PC-9 (cell line): Measurements from ENCODE around the gene ABLIM1. TPM values are rescaled to one million over a fixed set of nuclear protein-coding genes. Genes with fewer than 3 reads are reported as not detected.

ENCODE experiments used
- BruUV-seq: library from RNA; stranded (reverse); fragments of 400-500 nt; replicated peaks from 2 replicates; lab custom pipeline; 2021; lab: Mats Ljungman, UMichigan
- CTCF ChIA-PET: fragments of 300-600 bp; sonication (Branson Sonifier 250); formaldehyde crosslinking; loops from one replicate; lab custom pipeline; 2022; ENCODE audit warnings: antibody characterized with exemption; lab: Charles Lee
- POLR2A ChIA-PET: fragments of 300-600 bp; sonication (Branson Sonifier 250); formaldehyde crosslinking; loops from one replicate; lab custom pipeline; 2022; ENCODE audit warnings: antibody characterized with exemption; ENCODE audit not compliant: unreplicated experiment; lab: Charles Lee
- DNase-seq, 2 experiments: peaks; one replicate each; pipeline versions ENCODE4 v3.0.0 to v3.0.0-alpha.2; 2015 to 2022; ENCODE audit warnings: mixed read lengths in 1 of 2
- H2AFZ ChIP-seq: fragments of 200-600 bp; sonication (generic); 2 replicates; pipeline ENCODE4 v1.8.1; 2017; ENCODE audit warnings: antibody characterized with exemption
- H3F3A ChIP-seq: fragments of 200-600 bp; sonication (generic); 2 replicates; pipeline ENCODE4 v1.8.1; 2017; ENCODE audit warnings: antibody characterized with exemption, mild to moderate bottlenecking, low read depth; ENCODE audit not compliant: insufficient read depth
- H3K27ac ChIP-seq: fragments of 200-600 bp; sonication (generic); 2 replicates; pipeline ENCODE4 v1.6.1; 2016; ENCODE audit warnings: mixed run types
- H3K27me3 ChIP-seq: fragments of 200-600 bp; sonication (generic); 2 replicates; pipeline ENCODE4 v1.6.1; 2016; ENCODE audit warnings: low read depth, mixed run types; ENCODE audit not compliant: insufficient read depth
- H3K36me3 ChIP-seq: fragments of 200-600 bp; sonication (generic); 2 replicates; pipeline ENCODE4 v1.6.1; 2016; ENCODE audit warnings: low read depth, mixed run types
- H3K4me1 ChIP-seq: fragments of 200-600 bp; sonication (generic); replicated peaks from 2 replicates; pipeline ENCODE4 v1.6.1; 2016; ENCODE audit warnings: mixed run types; ENCODE audit not compliant: insufficient read depth
- H3K4me2 ChIP-seq: fragments of 200-600 bp; sonication (generic); 2 replicates; pipeline ENCODE4 v1.6.1; 2017; ENCODE audit warnings: mixed run types
- H3K4me3 ChIP-seq: fragments of 200-600 bp; sonication (generic); 2 replicates; pipeline ENCODE4 v1.6.1; 2016; ENCODE audit warnings: mixed run types
- H3K79me2 ChIP-seq: fragments of 200-600 bp; sonication (generic); 2 replicates; pipeline ENCODE4 v1.6.1; 2017; ENCODE audit warnings: low read depth, mixed run types
- H3K9me2 ChIP-seq: fragments of 200-600 bp; sonication (generic); 2 replicates; pipeline ENCODE4 v1.8.1; 2017; ENCODE audit warnings: mild to moderate bottlenecking; ENCODE audit not compliant: insufficient read depth
- H3K9me3 ChIP-seq: fragments of 200-600 bp; sonication (generic); 2 replicates; pipeline ENCODE4 v1.8.1; 2016; ENCODE audit warnings: low read depth; ENCODE audit not compliant: insufficient read depth
- H4K20me1 ChIP-seq: fragments of 200-600 bp; sonication (generic); 2 replicates; pipeline ENCODE4 v1.8.1; 2017; ENCODE audit not compliant: insufficient read depth
- CTCF ChIP-seq: fragments of 200-600 bp; sonication (generic); conservative IDR thresholded peaks from 2 replicates; pipeline ENCODE4 v1.6.1; 2017; ENCODE audit warnings: mixed run types, antibody characterized with exemption, mild to moderate bottlenecking, moderate library complexity
- EZH2 ChIP-seq: fragments of 200-600 bp; sonication (generic); IDR thresholded peaks from 2 replicates; pipeline ENCODE4 v1.8.0; 2017; ENCODE audit warnings: antibody characterized with exemption, low read depth
- intact Hi-C: fragments of 100-400 bp; cut with micrococcal nuclease; formaldehyde crosslinking; loops from one replicate; pipeline ENCODE4 v1.10.0; 2022; ENCODE audit not compliant: unreplicated experiment
- total RNA-seq: library from RNA; stranded (reverse); gene quantifications from 2 replicates; pipeline ENCODE4 v1.2.3, GENCODE V29; 2021

The ABLIM1 gene
- total RNA-seq, 1 experiment from 2014 or later, result 68.7 TPM

GRCh38 chr10:114613237-114613979 lies 44.7 kb downstream of the ABLIM1 start:
- H2AFZ ChIP-seq, result no peak overlapping the region
- no peaks in the 10 kb centered on the region for H3K79me2 ChIP-seq
- TF ChIP-seq CTCF (no peak), EZH2 (no peak)
- POLR2A ChIA-PET, result interaction anchor here (0.6 kb wide), 1 partner anchor 213 kb away, joined by 7 read pairs; no protein-coding TSS in a partner anchor
- CTCF ChIA-PET, result no interaction called here
- no peaks in the 10 kb centered on the region for H3K9me3 ChIP-seq
- 0 out of 2 replicates have a peak overlapping the region, but pooled peaks have one; percentile 19 for H3K4me2 ChIP-seq
- no peak overlapping the region for H3K4me3 ChIP-seq
- no TSS peak for BruUV-seq
- peaks cover 31% of the 10 kb centered on the region for H3K4me1 ChIP-seq
- H4K20me1 ChIP-seq, result no peaks in the 10 kb centered on the region
- H3K27me3 ChIP-seq, result no peaks in the 10 kb centered on the region
- H3K27ac ChIP-seq, result no peak overlapping the region
- H3F3A ChIP-seq, result peaks cover 7% of the 10 kb centered on the region; the same call in 1 of the 2 replicates
- intact Hi-C loops, result no loop called here
- no peaks in the 10 kb centered on the region for H3K36me3 ChIP-seq
- no peaks in the 10 kb centered on the region for H3K9me2 ChIP-seq
- peak in 1 of 2 experiments; percentile 54 for DNase-seq

- Histone ChIP-seq H3K79me2 (no peaks in the 10 kb centered on the region), H3K9me3 (no peaks in the 10 kb centered on the region), H3K36me3 (no peaks in the 10 kb centered on the region), H3K4me2 (peak overlapping the region; percentile 34), H3K27me3 (no peaks in the 10 kb centered on the region), H3K27ac (no peak overlapping the region), H2AFZ (no peak overlapping the region), H3F3A (peaks cover 7% of the 10 kb centered on the region; the same call in 1 of the 2 replicates), H3K4me3 (no peak overlapping the region), H3K9me2 (no peaks in the 10 kb centered on the region), H4K20me1 (no peaks in the 10 kb centered on the region), H3K4me1 (peaks cover 31% of the 10 kb centered on the region)
- BruUV-seq, result no TSS peak
- peak in 1 of 2 experiments; percentile 74 for DNase-seq
- ChIA-PET POLR2A (interaction anchor here (0.6 kb wide), 1 partner anchor 44 kb away, joined by 3 read pairs; no protein-coding TSS in a partner anchor), CTCF (no interaction called here)
- intact Hi-C loops, result no loop called here
- TF ChIP-seq EZH2 (no peak), CTCF (no peak)
Measured at GRCh38 chr10:114611617-114612016, 46.5 kb downstream of the ABLIM1 start.

GRCh38 chr10:114609518-114610426 lies 48.3 kb downstream of the ABLIM1 start:
- BruUV-seq, result no TSS peak
- CTCF ChIA-PET, result no interaction called here

More at GRCh38 chr10:114609518-114610426, 48.3 kb downstream of the ABLIM1 start:
- Histone ChIP-seq H3K79me2 (no peaks in the 10 kb centered on the region), H3K4me3 (no peak overlapping the region), H3K9me2 (no peaks in the 10 kb centered on the region), H3F3A (peaks cover 7% of the 10 kb centered on the region; the same call in 1 of the 2 replicates), H3K4me2 (no peak overlapping the region), H4K20me1 (no peaks in the 10 kb centered on the region), H3K27me3 (no peaks in the 10 kb centered on the region), H2AFZ (no peak overlapping the region), H3K4me1 (peaks cover 41% of the 10 kb centered on the region), H3K36me3 (no peaks in the 10 kb centered on the region), H3K9me3 (no peaks in the 10 kb centered on the region), H3K27ac (no peak overlapping the region)
- intact Hi-C loops, result no loop called here
- POLR2A ChIA-PET, result no interaction called here
- no peak for DNase-seq
- no peak for TF ChIP-seq EZH2
- no peak for TF ChIP-seq CTCF
